ENCODE results near the gene IL12A. TPM values are rescaled to one million over a fixed set of nuclear protein-coding genes. Genes with fewer than 3 reads are reported as not detected.

IL12A gene
- total RNA-seq, 1 donor from 2014 or later: 2.9 TPM

DNA sequence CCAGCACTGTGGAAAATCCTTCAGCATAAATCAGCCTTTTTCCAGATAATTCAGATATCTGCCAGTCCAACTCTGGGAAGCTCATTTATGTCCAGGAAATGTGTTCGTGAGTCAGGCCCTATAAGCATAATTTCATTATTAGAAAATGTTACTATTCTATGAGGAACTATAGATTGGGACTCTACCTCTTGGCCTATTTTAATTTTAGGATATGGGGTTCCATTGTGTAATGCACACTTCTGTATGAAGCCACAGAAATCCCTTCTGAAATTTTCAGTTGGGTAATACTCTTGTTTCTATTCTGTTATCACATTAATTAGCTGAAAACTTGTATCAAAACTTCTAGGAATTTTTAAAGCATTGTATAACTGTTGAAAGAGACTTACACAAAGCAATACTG, 43.9 kb upstream of the IL12A start:
- Histone ChIP-seq H3K27ac (ENCODE audit: low read depth, low read length) (no peak overlapping the region), H2AFZ (ENCODE audit: low read depth, low read length) (no peak overlapping the region), H3K4me1 (ENCODE audit: insufficient read depth, low read length) (peaks cover 5% of the 10 kb centered on the region), H3K36me3 (ENCODE audit: insufficient read depth, low read length) (no peaks in the 10 kb centered on the region), H3K79me2 (ENCODE audit: insufficient read depth, low read length) (no peaks in the 10 kb centered on the region), H3K9ac (ENCODE audit: low read length) (no peak overlapping the region), H3K27me3 (ENCODE audit: insufficient read depth, low read length) (no peaks in the 10 kb centered on the region), H3K4me2 (ENCODE audit: low read length) (no peak overlapping the region), H3K4me3 (ENCODE audit: insufficient read depth, low read depth, low read length) (no peak overlapping the region), H3K9me3 (ENCODE audit: insufficient read depth, low read depth, low read length) (no peaks in the 10 kb centered on the region), H4K20me1 (ENCODE audit: insufficient read depth, low read length) (no peaks in the 10 kb centered on the region)
- no peak overlapping the region for H3K27ac Mint-ChIP-seq (ENCODE audit: unreplicated experiment)
- DNase-seq (ENCODE audit: low read depth): no peak
- H3K4me3 Mint-ChIP-seq (ENCODE audit: unreplicated experiment): no peak overlapping the region
- no peak for TF ChIP-seq EZH2 (IDR thresholded peaks at IDR 0.05; ENCODE audit: insufficient read depth, low read length)
- TF ChIP-seq, protein P1, sequence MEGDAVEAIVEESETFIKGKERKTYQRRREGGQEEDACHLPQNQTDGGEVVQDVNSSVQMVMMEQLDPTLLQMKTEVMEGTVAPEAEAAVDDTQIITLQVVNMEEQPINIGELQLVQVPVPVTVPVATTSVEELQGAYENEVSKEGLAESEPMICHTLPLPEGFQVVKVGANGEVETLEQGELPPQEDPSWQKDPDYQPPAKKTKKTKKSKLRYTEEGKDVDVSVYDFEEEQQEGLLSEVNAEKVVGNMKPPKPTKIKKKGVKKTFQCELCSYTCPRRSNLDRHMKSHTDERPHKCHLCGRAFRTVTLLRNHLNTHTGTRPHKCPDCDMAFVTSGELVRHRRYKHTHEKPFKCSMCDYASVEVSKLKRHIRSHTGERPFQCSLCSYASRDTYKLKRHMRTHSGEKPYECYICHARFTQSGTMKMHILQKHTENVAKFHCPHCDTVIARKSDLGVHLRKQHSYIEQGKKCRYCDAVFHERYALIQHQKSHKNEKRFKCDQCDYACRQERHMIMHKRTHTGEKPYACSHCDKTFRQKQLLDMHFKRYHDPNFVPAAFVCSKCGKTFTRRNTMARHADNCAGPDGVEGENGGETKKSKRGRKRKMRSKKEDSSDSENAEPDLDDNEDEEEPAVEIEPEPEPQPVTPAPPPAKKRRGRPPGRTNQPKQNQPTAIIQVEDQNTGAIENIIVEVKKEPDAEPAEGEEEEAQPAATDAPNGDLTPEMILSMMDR (IDR thresholded peaks at IDR 0.05; ENCODE audit: insufficient read depth, low read depth, low read length): no peak
- FAIRE-seq: no peak
- H3K36me3 Mint-ChIP-seq (ENCODE audit: low read depth, unreplicated experiment): no peaks in the 10 kb centered on the region
- H3K27me3 Mint-ChIP-seq (ENCODE audit: low read depth, unreplicated experiment): no peaks in the 10 kb centered on the region
- H3K9me3 Mint-ChIP-seq (ENCODE audit: unreplicated experiment): peaks cover 4% of the 10 kb centered on the region
- peaks cover 13% of the 10 kb centered on the region for H3K4me1 Mint-ChIP-seq (ENCODE audit: low read depth, unreplicated experiment)

DNA sequence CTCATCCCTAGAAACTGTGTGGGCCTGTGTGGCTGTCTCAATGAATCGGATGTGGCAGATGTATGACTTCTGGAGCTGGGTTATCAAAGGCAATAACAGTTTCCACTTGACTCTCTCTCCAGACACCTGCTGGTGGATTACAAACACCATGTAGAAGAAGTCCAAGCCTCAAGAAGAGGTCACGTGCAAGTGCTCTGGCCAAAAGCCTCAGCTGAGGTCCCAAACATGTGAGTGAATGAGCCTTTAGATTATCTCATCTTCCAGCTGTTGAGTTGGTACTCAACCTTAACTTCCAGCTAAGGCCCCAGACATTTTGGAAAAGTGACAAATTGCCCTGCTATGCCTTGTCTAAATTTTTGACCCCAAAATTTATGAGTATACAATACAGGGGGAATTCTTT, 42.7 kb upstream of the IL12A start:
- peaks cover 4% of the 10 kb centered on the region for H3K9me3 Mint-ChIP-seq (ENCODE audit: unreplicated experiment)
- no peak overlapping the region for H3K9ac ChIP-seq (ENCODE audit: low read length)

GRCh38 chr3:159947220-159947619, 41.4 kb upstream of the IL12A start:
- Mint-ChIP-seq H3K4me3 (ENCODE audit: unreplicated experiment) (no peak overlapping the region), H3K9me3 (ENCODE audit: unreplicated experiment) (peaks cover 4% of the 10 kb centered on the region), H3K27me3 (ENCODE audit: low read depth, unreplicated experiment) (no peaks in the 10 kb centered on the region), H3K36me3 (ENCODE audit: low read depth, unreplicated experiment) (no peaks in the 10 kb centered on the region), H3K27ac (ENCODE audit: unreplicated experiment) (no peak overlapping the region), H3K4me1 (ENCODE audit: low read depth, unreplicated experiment) (peaks cover 9% of the 10 kb centered on the region)
- Histone ChIP-seq H3K9me3 (ENCODE audit: insufficient read depth, low read depth, low read length) (no peaks in the 10 kb centered on the region), H2AFZ (ENCODE audit: low read depth, low read length) (no peak overlapping the region), H3K27ac (ENCODE audit: low read depth, low read length) (peak overlapping the region; percentile 30), H3K4me1 (ENCODE audit: insufficient read depth, low read length) (no peaks in the 10 kb centered on the region), H3K4me2 (ENCODE audit: low read length) (no peak overlapping the region), H3K9ac (ENCODE audit: low read length) (no peak overlapping the region), H3K36me3 (ENCODE audit: insufficient read depth, low read length) (no peaks in the 10 kb centered on the region), H3K27me3 (ENCODE audit: insufficient read depth, low read length) (no peaks in the 10 kb centered on the region), H3K79me2 (ENCODE audit: insufficient read depth, low read length) (no peaks in the 10 kb centered on the region), H3K4me3 (ENCODE audit: insufficient read depth, low read depth, low read length) (no peak overlapping the region), H4K20me1 (ENCODE audit: insufficient read depth, low read length) (no peaks in the 10 kb centered on the region)
- TF ChIP-seq, protein P1 (IDR thresholded peaks at IDR 0.05; ENCODE audit: insufficient read depth, low read depth, low read length): no peak
- no peak for TF ChIP-seq EZH2 (IDR thresholded peaks at IDR 0.05; ENCODE audit: insufficient read depth, low read length)
- DNase-seq (ENCODE audit: low read depth) (peak; percentile 96), FAIRE-seq (peak; percentile 93)

More for the DNA sequence above, 42.7 kb upstream of the IL12A start:
- Mint-ChIP-seq H3K27me3 (ENCODE audit: low read depth, unreplicated experiment) (no peaks in the 10 kb centered on the region), H3K27ac (ENCODE audit: unreplicated experiment) (no peak overlapping the region), H3K4me1 (ENCODE audit: low read depth, unreplicated experiment) (peaks cover 13% of the 10 kb centered on the region), H3K4me3 (ENCODE audit: unreplicated experiment) (no peak overlapping the region), H3K36me3 (ENCODE audit: low read depth, unreplicated experiment) (no peaks in the 10 kb centered on the region)
- Histone ChIP-seq H3K27me3 (ENCODE audit: insufficient read depth, low read length) (no peaks in the 10 kb centered on the region), H3K4me3 (ENCODE audit: insufficient read depth, low read depth, low read length) (no peak overlapping the region), H3K4me2 (ENCODE audit: low read length) (no peak overlapping the region), H3K27ac (ENCODE audit: low read depth, low read length) (no peak overlapping the region), H4K20me1 (ENCODE audit: insufficient read depth, low read length) (no peaks in the 10 kb centered on the region), H3K4me1 (ENCODE audit: insufficient read depth, low read length) (peaks cover 5% of the 10 kb centered on the region), H2AFZ (ENCODE audit: low read depth, low read length) (no peak overlapping the region), H3K9me3 (ENCODE audit: insufficient read depth, low read depth, low read length) (no peaks in the 10 kb centered on the region), H3K36me3 (ENCODE audit: insufficient read depth, low read length) (no peaks in the 10 kb centered on the region), H3K79me2 (ENCODE audit: insufficient read depth, low read length) (no peaks in the 10 kb centered on the region)
- DNase-seq (ENCODE audit: low read depth): no peak
- no peak for FAIRE-seq
- no peak for TF ChIP-seq EZH2 (IDR thresholded peaks at IDR 0.05; ENCODE audit: insufficient read depth, low read length)
- TF ChIP-seq, protein P1 (IDR thresholded peaks at IDR 0.05; ENCODE audit: insufficient read depth, low read depth, low read length): no peak
